Measurements from ENCODE around the gene LOX. TPM values are rescaled to one million over a fixed set of nuclear protein-coding genes. Genes with fewer than 3 reads are reported as not detected.

LOX gene
- total and polyA plus RNA-seq, 8 donors, result 23.2 to 59.1 (median 26.5) TPM

DNA sequence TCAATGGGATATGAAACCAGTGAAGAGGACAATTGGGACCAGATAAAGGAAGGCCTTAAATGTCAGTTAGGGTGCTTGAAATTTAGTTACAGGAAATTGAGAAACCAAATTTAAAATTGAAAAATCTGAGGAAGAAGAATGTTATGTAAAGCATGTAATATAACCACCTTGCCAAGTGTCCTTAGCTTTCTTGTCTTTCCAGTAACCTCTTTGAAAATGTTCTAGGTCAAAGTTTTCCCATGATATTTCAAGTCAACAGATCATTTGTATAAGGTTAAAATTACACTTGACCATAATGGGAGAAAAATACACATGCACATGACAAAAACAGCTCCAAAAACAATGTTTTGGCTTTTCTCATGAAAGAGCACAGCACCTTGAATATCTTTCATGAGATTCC lies 21.1 kb downstream of the LOX start:
- H3K27me3 ChIP-seq, result no peaks in the 10 kb centered on the region
- no peaks in the 10 kb centered on the region for H3K4me1 ChIP-seq
- no peaks in the 10 kb centered on the region for H3K9me3 ChIP-seq
- H3K4me3 ChIP-seq, result no peak overlapping the region
- TF ChIP-seq, protein P1, sequence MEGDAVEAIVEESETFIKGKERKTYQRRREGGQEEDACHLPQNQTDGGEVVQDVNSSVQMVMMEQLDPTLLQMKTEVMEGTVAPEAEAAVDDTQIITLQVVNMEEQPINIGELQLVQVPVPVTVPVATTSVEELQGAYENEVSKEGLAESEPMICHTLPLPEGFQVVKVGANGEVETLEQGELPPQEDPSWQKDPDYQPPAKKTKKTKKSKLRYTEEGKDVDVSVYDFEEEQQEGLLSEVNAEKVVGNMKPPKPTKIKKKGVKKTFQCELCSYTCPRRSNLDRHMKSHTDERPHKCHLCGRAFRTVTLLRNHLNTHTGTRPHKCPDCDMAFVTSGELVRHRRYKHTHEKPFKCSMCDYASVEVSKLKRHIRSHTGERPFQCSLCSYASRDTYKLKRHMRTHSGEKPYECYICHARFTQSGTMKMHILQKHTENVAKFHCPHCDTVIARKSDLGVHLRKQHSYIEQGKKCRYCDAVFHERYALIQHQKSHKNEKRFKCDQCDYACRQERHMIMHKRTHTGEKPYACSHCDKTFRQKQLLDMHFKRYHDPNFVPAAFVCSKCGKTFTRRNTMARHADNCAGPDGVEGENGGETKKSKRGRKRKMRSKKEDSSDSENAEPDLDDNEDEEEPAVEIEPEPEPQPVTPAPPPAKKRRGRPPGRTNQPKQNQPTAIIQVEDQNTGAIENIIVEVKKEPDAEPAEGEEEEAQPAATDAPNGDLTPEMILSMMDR (IDR thresholded peaks at IDR 0.05), result no peak
- intact Hi-C loops (cut with DNase I), result no loop called here
- no peak for ATAC-seq
- no peaks in the 10 kb centered on the region for H3K36me3 ChIP-seq
- no peak overlapping the region for H3K27ac ChIP-seq
- no peak for DNase-seq

DNA sequence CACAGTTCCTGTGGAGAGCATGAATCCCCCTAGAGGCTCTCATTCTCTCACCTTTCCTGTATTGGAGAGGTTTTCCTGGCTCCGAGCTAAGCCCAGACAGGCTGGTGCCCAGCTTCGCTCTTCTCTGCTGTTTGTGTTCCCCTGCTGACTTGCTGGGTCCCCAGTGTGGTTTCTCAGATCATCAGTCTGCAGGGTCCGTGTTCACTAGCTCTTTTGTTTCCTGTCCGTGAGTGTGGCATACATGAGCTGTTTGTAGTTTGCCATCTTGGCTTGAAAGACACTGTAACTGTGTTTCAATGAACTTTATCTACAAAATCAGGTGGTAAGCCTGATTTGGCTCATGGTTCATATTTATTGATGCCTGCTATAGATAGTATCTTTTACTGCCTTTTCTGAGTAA lies 23.8 kb downstream of the LOX start:
- ATAC-seq, result no peak
- peak in 1 of 4 donors; percentile 25 for DNase-seq
- TF ChIP-seq, protein P1 (IDR thresholded peaks at IDR 0.05), result no peak
- Histone ChIP-seq H3K4me1 (no peaks in the 10 kb centered on the region), H3K27ac (no peak overlapping the region), H3K36me3 (no peaks in the 10 kb centered on the region), H3K9me3 (no peaks in the 10 kb centered on the region), H3K27me3 (no peaks in the 10 kb centered on the region), H3K4me3 (no peak overlapping the region)
- intact Hi-C loops (cut with DNase I), result no loop called here

DNA sequence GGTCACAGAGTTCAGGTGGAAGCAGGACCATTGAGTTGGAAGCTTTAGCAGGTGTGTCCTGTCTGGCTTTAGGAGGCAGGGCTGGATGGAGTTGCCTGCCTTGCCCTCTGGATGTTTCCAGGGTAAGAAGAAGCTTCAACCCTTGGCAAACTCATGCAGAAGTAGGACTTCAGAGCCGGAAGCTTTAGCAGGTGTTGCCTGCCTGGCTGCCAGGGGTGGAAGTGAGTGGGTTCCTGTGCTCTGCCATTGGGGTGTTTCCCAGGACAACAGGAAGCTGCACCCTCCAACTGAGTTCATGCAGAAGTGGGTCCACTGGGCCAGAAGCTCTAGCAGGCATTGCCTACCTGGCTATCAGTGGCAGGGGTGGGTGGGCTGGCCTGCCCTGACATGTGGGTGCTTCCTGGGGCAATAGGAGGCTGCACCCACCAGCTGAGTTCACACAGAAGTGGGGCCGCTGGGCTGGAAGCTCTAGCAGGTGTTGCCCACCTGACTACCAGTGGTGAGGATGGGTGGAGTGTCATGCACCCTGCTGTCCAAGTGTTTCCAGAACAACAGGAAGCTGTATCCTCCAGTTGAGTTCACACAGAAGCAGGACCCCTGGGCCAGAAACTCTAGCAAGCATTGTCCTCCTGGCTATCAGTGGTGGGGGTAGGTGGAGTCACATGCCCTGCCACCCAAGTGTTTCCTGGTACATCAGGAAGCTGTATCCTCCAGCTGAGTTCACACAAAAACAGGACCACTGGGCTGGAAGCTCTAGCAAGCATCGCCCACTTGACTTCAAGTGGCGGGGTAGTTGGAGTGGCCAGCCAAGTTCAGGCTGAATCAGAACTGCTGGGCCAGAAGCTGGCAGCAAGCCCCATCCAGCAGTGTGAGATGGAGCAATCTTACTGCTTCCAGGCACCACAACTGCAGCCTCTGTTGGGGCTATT lies 24.6 kb downstream of the LOX start:
- intact Hi-C loops (cut with DNase I), result no loop called here
- H3K4me1 ChIP-seq, result no peaks in the 10 kb centered on the region
- H3K36me3 ChIP-seq, result no peaks in the 10 kb centered on the region
- H3K9me3 ChIP-seq, result no peaks in the 10 kb centered on the region
- no peak overlapping the region for H3K4me3 ChIP-seq
- ATAC-seq (peak; percentile 78), DNase-seq (peak in 3 of 4 donors; percentile 36 to 70 (median 53))
- no peaks in the 10 kb centered on the region for H3K27me3 ChIP-seq
- H3K27ac ChIP-seq, result no peak overlapping the region
- TF ChIP-seq, protein P1 (IDR thresholded peaks at IDR 0.05), result no peak

- Histone ChIP-seq H3K4me1 (no peaks in the 10 kb centered on the region), H3K27ac (no peak overlapping the region), H3K36me3 (no peaks in the 10 kb centered on the region), H3K9me3 (no peaks in the 10 kb centered on the region), H3K4me3 (no peak overlapping the region), H3K27me3 (no peaks in the 10 kb centered on the region)
- intact Hi-C loops (cut with DNase I), result no loop called here
- TF ChIP-seq, protein P1 (IDR thresholded peaks at IDR 0.05), result no peak
- DNase-seq, result no peak
- ATAC-seq, result no peak
These were observed 26.5 kb downstream of the LOX start for GRCh38 chr5:122051569-122051968.

- no peak overlapping the region for H3K4me3 ChIP-seq
- H3K27me3 ChIP-seq, result no peaks in the 10 kb centered on the region
- no peaks in the 10 kb centered on the region for H3K36me3 ChIP-seq
- ATAC-seq (no peak), DNase-seq (no peak)
- TF ChIP-seq, protein P1 (IDR thresholded peaks at IDR 0.05), result no peak
- no peaks in the 10 kb centered on the region for H3K4me1 ChIP-seq
- intact Hi-C loops (cut with DNase I), result no loop called here
- no peak overlapping the region for H3K27ac ChIP-seq
- H3K9me3 ChIP-seq, result peaks cover 0 to 1% of the 10 kb centered on the region in 2 donors
These were observed 27.1 kb downstream of the LOX start for GRCh38 chr5:122050959-122051358.

Measured in left lung (tissue), 10 donors.